H1 (cell line): ENCODE results near the gene IRS1. TPM values are rescaled to one million over a fixed set of nuclear protein-coding genes. Genes with fewer than 3 reads are reported as not detected.

Source experiments
- CTCF ChIA-PET: fragments of 300-600 bp; sonication (Branson Sonifier 250); formaldehyde crosslinking; loops from one replicate; lab custom pipeline; 2021; ENCODE audit not compliant: partially characterized antibody; lab: Charles Lee
- POLR2A ChIA-PET: fragments of 300-600 bp; sonication (Branson Sonifier 250); formaldehyde crosslinking; loops from one replicate; lab custom pipeline; 2021; ENCODE audit warnings: inconsistent platforms; ENCODE audit not compliant: partially characterized antibody; lab: Charles Lee
- DNase-seq, 2 experiments: peaks; one replicate each; pipeline versions ENCODE4 v3.0.0 to v3.0.0-alpha.2; 2010 to 2022; ENCODE audit warnings: low spot score in 2 of 2, low read depth in 1 of 2, mixed read lengths in 1 of 2
- FAIRE-seq: peaks from 2 replicates; lab custom pipeline; 2011; peaks lifted over from hg19 to GRCh38; lab: Jason Lieb, UNC
- H2AFZ ChIP-seq: 2 replicates; pipeline ENCODE4 v1.8.1; 2012; ENCODE audit warnings: low read length, inconsistent platforms
- H2AK5ac ChIP-seq: 2 replicates; pipeline ENCODE4 v1.6.1; 2013; ENCODE audit warnings: low read depth, low read length
- H2BK120ac ChIP-seq: replicated peaks from 2 replicates; pipeline ENCODE3; 2013; ENCODE audit warnings: low read depth, low read length, inconsistent platforms
- H2BK12ac ChIP-seq: 2 replicates; pipeline ENCODE4 v1.6.1; 2013; ENCODE audit warnings: low read depth, low read length
- H2BK15ac ChIP-seq: 2 replicates; pipeline ENCODE4 v1.6.1; 2013; ENCODE audit warnings: low read length
- H2BK20ac ChIP-seq: 2 replicates; pipeline ENCODE4 v1.6.1; 2013; ENCODE audit warnings: low read length
- H2BK5ac ChIP-seq: 2 replicates; pipeline ENCODE4 v1.6.1; 2013; ENCODE audit warnings: low read depth, low read length
- H3K14ac ChIP-seq: 2 replicates; pipeline ENCODE4 v1.6.1; 2013; ENCODE audit warnings: inconsistent platforms; ENCODE audit not compliant: insufficient read length
- H3K18ac ChIP-seq: 2 replicates; pipeline ENCODE4 v1.6.1; 2013; ENCODE audit warnings: low read length; ENCODE audit errors: extremely low read depth
- H3K23ac ChIP-seq: 2 replicates; pipeline ENCODE4 v1.6.1; 2013; ENCODE audit warnings: inconsistent platforms; ENCODE audit not compliant: insufficient read length
- H3K23me2 ChIP-seq: 2 replicates; pipeline ENCODE4 v1.6.1; 2013; ENCODE audit warnings: low read depth, low read length
- H3K27ac ChIP-seq: 2 replicates; pipeline ENCODE4 v1.6.1; 2011; ENCODE audit warnings: low read depth, low read length, inconsistent platforms
- H3K27me3 ChIP-seq, 4 experiments: replicated peaks in 1 of 4; 1 replicate in 1 of 4; 2 replicates in 3 of 4; pipeline versions ENCODE4 v1.6.1 to v1.8.1; 2011 to 2013; ENCODE audit warnings: low read length in 3 of 4, mild to moderate bottlenecking in 3 of 4, inconsistent platforms in 2 of 4, mixed read lengths in 2 of 4, moderate library complexity in 1 of 4; ENCODE audit not compliant: control insufficient read depth in 3 of 4, insufficient read depth in 3 of 4; ENCODE audit errors: extremely low read depth in 1 of 4
- H3K36me3 ChIP-seq, 4 experiments: 2 replicates each; pipeline versions ENCODE4 v1.6.1 to v1.8.1; 2011 to 2013; ENCODE audit warnings: mild to moderate bottlenecking in 4 of 4, low read length in 3 of 4, moderate library complexity in 2 of 4, control low read depth in 1 of 4, inconsistent platforms in 1 of 4; ENCODE audit not compliant: insufficient read depth in 4 of 4, control insufficient read depth in 2 of 4
- H3K4ac ChIP-seq: replicated peaks from 2 replicates; pipeline ENCODE3; 2013; ENCODE audit warnings: low read length, low read depth, mixed read lengths, inconsistent platforms; ENCODE audit not compliant: insufficient read length
- H3K4me1 ChIP-seq, 4 experiments: replicated peaks in 1 of 4; 1 replicate in 1 of 4; 2 replicates in 3 of 4; pipeline versions ENCODE4 v1.6.1 to v1.8.1; 2011 to 2013; ENCODE audit warnings: low read length in 3 of 4, inconsistent platforms in 2 of 4, mixed read lengths in 1 of 4; ENCODE audit not compliant: insufficient read depth in 4 of 4, control insufficient read depth in 3 of 4
- H3K4me2 ChIP-seq, 2 experiments: 2 replicates each; pipeline versions ENCODE4 v1.6.1 to v1.8.1; 2011 to 2013; ENCODE audit warnings: low read depth in 2 of 2, low read length in 2 of 2, control low read depth in 1 of 2, inconsistent platforms in 1 of 2, mild to moderate bottlenecking in 1 of 2; ENCODE audit not compliant: insufficient read depth in 1 of 2
- H3K4me3 ChIP-seq, 4 experiments: fragments of 200-600, 300-600 bp in 1 of 4; sonication (generic), shearing (Covaris generic), sonication (Bioruptor Twin) in 1 of 4; 2 replicates each; pipeline versions ENCODE4 v1.5.1 to v1.8.1; 2011 to 2016; ENCODE audit warnings: low read length in 4 of 4, low read depth in 3 of 4, control low read depth in 2 of 4, inconsistent platforms in 2 of 4, mild to moderate bottlenecking in 2 of 4, mixed read lengths in 1 of 4, moderate library complexity in 1 of 4; ENCODE audit not compliant: insufficient read depth in 2 of 4; ENCODE audit errors: extremely low read depth in 1 of 4
- H3K56ac ChIP-seq: replicated peaks from 2 replicates; pipeline ENCODE3; 2013; ENCODE audit warnings: low read depth, mild to moderate bottlenecking, mixed read lengths, low read length, inconsistent platforms; ENCODE audit not compliant: insufficient read length
- H3K79me1 ChIP-seq: 2 replicates; pipeline ENCODE4 v1.6.1; 2013; ENCODE audit warnings: low read depth, low read length, control low read depth
- H3K79me2 ChIP-seq, 2 experiments: 2 replicates each; pipeline versions ENCODE4 v1.6.1 to v1.8.1; 2012 to 2013; ENCODE audit warnings: low read length in 2 of 2, mild to moderate bottlenecking in 2 of 2, inconsistent platforms in 1 of 2; ENCODE audit not compliant: insufficient read depth in 2 of 2, control insufficient read depth in 1 of 2
- H3K9ac ChIP-seq, 4 experiments: replicated peaks in 1 of 4; 1 replicate in 1 of 4; 2 replicates in 3 of 4; pipeline versions ENCODE4 v1.6.1 to v1.8.1; 2011 to 2013; ENCODE audit warnings: low read depth in 3 of 4, low read length in 3 of 4, control low read depth in 2 of 4, mild to moderate bottlenecking in 2 of 4, moderate library complexity in 2 of 4, inconsistent platforms in 1 of 4; ENCODE audit errors: extremely low read depth in 1 of 4
- H3K9me3 ChIP-seq, 2 experiments: 2 replicates each; pipeline versions ENCODE4 v1.6.1 to v1.8.1; 2012 to 2013; ENCODE audit warnings: mild to moderate bottlenecking in 2 of 2, moderate library complexity in 2 of 2, control low read depth in 1 of 2, inconsistent platforms in 1 of 2, low read depth in 1 of 2, low read length in 1 of 2, mixed read lengths in 1 of 2; ENCODE audit not compliant: insufficient read depth in 2 of 2
- H4K20me1 ChIP-seq, 2 experiments: replicated peaks in 1 of 2; 2 replicates each; pipeline versions ENCODE3 to v1.8.1; 2011 to 2013; ENCODE audit warnings: inconsistent platforms in 2 of 2, low read length in 2 of 2, mild to moderate bottlenecking in 1 of 2; ENCODE audit not compliant: insufficient read depth in 2 of 2, control insufficient read depth in 1 of 2
- H4K5ac ChIP-seq: 2 replicates; pipeline ENCODE4 v1.6.1; 2013; ENCODE audit warnings: low read length, low read depth, mixed read lengths, inconsistent platforms; ENCODE audit not compliant: insufficient read length
- H4K8ac ChIP-seq: 2 replicates; pipeline ENCODE4 v1.8.0; 2013; ENCODE audit warnings: mild to moderate bottlenecking, moderate library complexity, low read length, inconsistent platforms; ENCODE audit not compliant: insufficient read depth; ENCODE audit errors: extremely low read depth
- H4K91ac ChIP-seq: replicated peaks from 2 replicates; pipeline ENCODE3; 2013; ENCODE audit warnings: low read length, mixed read lengths, inconsistent platforms; ENCODE audit not compliant: insufficient read length
- CBX8 ChIP-seq: fragments of 300-800, 300-1000 bp; sonication (generic); IDR thresholded peaks from 2 replicates; pipeline ENCODE4 v1.7.1; 2016; ENCODE audit warnings: low read depth, low read length, borderline replicate concordance
- CTBP2 ChIP-seq: IDR thresholded peaks from 2 replicates; pipeline ENCODE4 v1.7.0; 2011; ENCODE audit warnings: borderline replicate concordance, mild to moderate bottlenecking, moderate library complexity, mixed read lengths, low read length; ENCODE audit not compliant: insufficient read depth, insufficient read length
- EGR1 ChIP-seq: IDR thresholded peaks from 2 replicates; pipeline ENCODE4 v1.6.1; 2011; ENCODE audit warnings: low read depth, low read length, borderline replicate concordance
- HDAC2 ChIP-seq, 2 experiments: fragments of 300-600 bp in 1 of 2; sonication (generic) in 1 of 2; IDR thresholded peaks; 2 replicates each; pipeline ENCODE4 v1.6.1; 2011 to 2012; ENCODE audit warnings: low read depth in 2 of 2, low read length in 2 of 2, mild to moderate bottlenecking in 2 of 2, moderate library complexity in 2 of 2, borderline replicate concordance in 1 of 2, inconsistent platforms in 1 of 2
- POLR2AphosphoS5 ChIP-seq: IDR thresholded peaks from 2 replicates; pipeline ENCODE4 v1.6.1; 2011; ENCODE audit warnings: low read depth, low read length
- RNF2 ChIP-seq: fragments of 200-900, 300-1000 bp; sonication (generic); IDR thresholded peaks from 2 replicates; pipeline ENCODE4 v1.7.1; 2016; ENCODE audit warnings: borderline replicate concordance, low read depth, mild to moderate bottlenecking, antibody characterized with exemption, low read length; ENCODE audit not compliant: poor library complexity, severe bottlenecking; ENCODE audit errors: missing control alignments
- TAF7 ChIP-seq: optimal IDR thresholded peaks from 2 replicates; pipeline ENCODE3; 2011; ENCODE audit warnings: low read depth, mild to moderate bottlenecking, inconsistent platforms, low read length, moderate library complexity, borderline replicate concordance
- TEAD4 ChIP-seq: IDR thresholded peaks from 2 replicates; pipeline ENCODE4 v1.6.1; 2012; ENCODE audit warnings: low read depth, low read length, inconsistent platforms, mixed read lengths
- WGBS, 2 experiments: shearing (Covaris generic) in 1 of 2; methylation state at CpG; one replicate each; pipeline versions ENCODE4 v1.1.6 to v1.1.7; 2013 to 2015; ENCODE audit warnings: low lambda C conversion rate in 2 of 2, mixed read lengths in 2 of 2, inconsistent platforms in 1 of 2, low coverage in 1 of 2, missing lambda C conversion rate in 1 of 2; ENCODE audit not compliant: insufficient replicate concordance in 2 of 2, insufficient coverage in 1 of 2, insufficient read length in 1 of 2; ENCODE audit errors: extremely low coverage in 1 of 2, missing lambda C conversion rate in 1 of 2; 5-methylcytosine and 5-hydroxymethylcytosine counted together
- polyA plus RNA-seq, 7 experiments: library from polyadenylated mRNA; depleted of rRNA in 3 of 7; stranded (reverse) in 5 of 7; unstranded in 2 of 7; fragments of >200 nt in 5 of 7; fragments of 200-250 nt in 2 of 7; gene quantifications; 1 replicate in 5 of 7; 2 replicates in 1 of 7; 4 replicates in 1 of 7; pipeline versions ENCODE4 v1.2.1 to v1.2.3, GENCODE V29; 2011 to 2013; ENCODE audit warnings: missing spikeins in 2 of 7, mixed read lengths in 2 of 7
- total RNA-seq: library from RNA; stranded (reverse); fragmentation: NEBNext Ultra II Directional; extraction: Animal tissue kit (Norgen Biotek cat#: 25700); gene quantifications from 2 replicates; pipeline ENCODE4 v1.2.1, GENCODE V29; 2021

The IRS1 gene
- total and polyA plus RNA-seq, 2 of the 8 experiments (the other 6 are each of a cell fraction or from before 2014, with no cell fraction given) = 9.1 to 26.9 TPM

GRCh38 chr2:226767056-226767813 is 32.4 kb downstream of the IRS1 start:
- H3K79me2 ChIP-seq = peaks cover 0 to 37% of the 10 kb centered on the region in 2 experiments; a peak in 2 of 4 replicates
- H2AFZ ChIP-seq = no peak overlapping the region
- DNase-seq = no peak

More at GRCh38 chr2:226767056-226767813, 32.4 kb downstream of the IRS1 start:
- Histone ChIP-seq H3K9ac (no peak overlapping the region), H3K36me3 (peaks cover 0 to 2% (median 0%) of the 10 kb centered on the region in 4 experiments; a peak in 1 of 8 replicates), H4K5ac (no peak overlapping the region), H2AK5ac (no peak overlapping the region), H3K56ac (no peak overlapping the region), H3K23me2 (no peaks in the 10 kb centered on the region), H2BK120ac (no peak overlapping the region), H2BK12ac (no peak overlapping the region), H3K14ac (no peak overlapping the region), H3K27me3 (no peaks in the 10 kb centered on the region), H3K27ac (no peak overlapping the region), H4K20me1 (peaks cover 0 to 4% of the 10 kb centered on the region in 2 experiments), H3K4ac (no peak overlapping the region), H3K4me1 (no peaks in the 10 kb centered on the region), H4K91ac (no peak overlapping the region), H3K23ac (no peak overlapping the region)
- 97% methylated on average over 5 of the region's 5 CpGs; no CpG with 5 or more reads in 1 of the 2 experiments for WGBS, 2 experiments
- POLR2A ChIA-PET = no interaction called here
- CTCF ChIA-PET = no interaction called here
- TF ChIP-seq TAF7 (no peak), HDAC2 (IDR thresholded peaks at IDR 0.05; ENCODE audit: borderline replicate concordance in 1 of 2, low read depth in 2 of 2, low read length in 2 of 2) (no peak), TEAD4 (no peak), CTBP2 (no peak), EGR1 (no peak), CBX8 (no peak), POLR2AphosphoS5 (no peak), RNF2 (no peak)
- TF ChIP-seq, all 59 proteins: peak for 0
- H3K9me3 ChIP-seq = no peaks in the 10 kb centered on the region
- no peak overlapping the region for H3K4me2 ChIP-seq
- no peak for FAIRE-seq
- H2BK20ac ChIP-seq = no peak overlapping the region
- H2BK5ac ChIP-seq = no peak overlapping the region
- H2BK15ac ChIP-seq = no peak overlapping the region
- H3K4me3 ChIP-seq = no peak overlapping the region
- H4K8ac ChIP-seq = no peak overlapping the region
- H3K79me1 ChIP-seq = no peaks in the 10 kb centered on the region; the same call in 1 of the 2 replicates
- no peak overlapping the region for H3K18ac ChIP-seq
